Erythroblast (primary cell): Measurements from ENCODE around the gene SIGLEC10.
A peak's percentile ranks its signal among the peaks of the same experiment; 100 is the strongest.
"Not testable (repeated sequence)": the region's sequence is repeated elsewhere in the genome, so short reads cannot be mapped to it uniquely, and the experiment has no call there.

Source experiments
- DNase-seq, 2 experiments: peaks; one replicate each; lab custom pipeline; 2025; lab: John Stamatoyannopoulos, UW
- GATA1 ChIP-seq: IDR thresholded peaks from 2 replicates; pipeline ENCODE4 v1.6.1; 2011; ENCODE audit warnings: low read depth, mild to moderate bottlenecking, control low read depth, low read length, moderate library complexity
- POLR2A ChIP-seq: IDR thresholded peaks from 2 replicates; pipeline ENCODE4 v1.6.1; 2011; ENCODE audit warnings: mild to moderate bottlenecking, low read length

The SIGLEC10 gene

GRCh38 chr19:51450730-51451307 is 33.4 kb upstream of the SIGLEC10 start:
- TF ChIP-seq GATA1 (no peak), POLR2A (no peak)
- DNase-seq, result no peak

GRCh38 chr19:51448411-51449016 is 31.1 kb upstream of the SIGLEC10 start:
- peak in 1 of 2 experiments; percentile 50 for DNase-seq
- TF ChIP-seq POLR2A (no peak), GATA1 (no peak)

- no peak for DNase-seq
- TF ChIP-seq GATA1, result no peak
- TF ChIP-seq POLR2A, result no peak
These were observed 30.6 kb upstream of the SIGLEC10 start for GRCh38 chr19:51448011-51448410.

- DNase-seq, result not testable (repeated sequence)
These were observed 30.1 kb upstream of the SIGLEC10 start for GRCh38 chr19:51447510-51447909.

GRCh38 chr19:51441410-51442390 is 24.3 kb upstream of the SIGLEC10 start:
- DNase-seq, result no peak
- TF ChIP-seq POLR2A (no peak), GATA1 (no peak)

GRCh38 chr19:51440846-51441409 is 23.5 kb upstream of the SIGLEC10 start:
- DNase-seq, result peak in 1 of 2 experiments; percentile 47
- TF ChIP-seq GATA1, result no peak
- no peak for TF ChIP-seq POLR2A

- TF ChIP-seq GATA1, result no peak
- no peak for TF ChIP-seq POLR2A
- no peak for DNase-seq
These were observed 22.6 kb upstream of the SIGLEC10 start for GRCh38 chr19:51440052-51440451.

GRCh38 chr19:51439021-51439465 is 21.6 kb upstream of the SIGLEC10 start:
- peak; percentile 28 to 64 for DNase-seq

GRCh38 chr19:51434456-51434855 is 17.0 kb upstream of the SIGLEC10 start:
- no peak for TF ChIP-seq GATA1
- no peak for TF ChIP-seq POLR2A
- no peak for DNase-seq

More at GRCh38 chr19:51439021-51439465, 21.6 kb upstream of the SIGLEC10 start:
- TF ChIP-seq GATA1, result no peak
- TF ChIP-seq POLR2A, result no peak

- TF ChIP-seq POLR2A, result no peak
- no peak for TF ChIP-seq GATA1
- no peak for DNase-seq
These were observed 15.6 kb upstream of the SIGLEC10 start for GRCh38 chr19:51433043-51433442.

GRCh38 chr19:51431124-51431523 is 13.7 kb upstream of the SIGLEC10 start:
- no peak for DNase-seq
- TF ChIP-seq GATA1, result no peak
- TF ChIP-seq POLR2A, result no peak

- TF ChIP-seq GATA1, result no peak
- no peak for TF ChIP-seq POLR2A
- DNase-seq, result no peak
These were observed 12.8 kb upstream of the SIGLEC10 start for GRCh38 chr19:51430221-51430620.

GRCh38 chr19:51427201-51427600 is 9.8 kb upstream of the SIGLEC10 start:
- TF ChIP-seq GATA1 (no peak), POLR2A (no peak)
- DNase-seq, result no peak
